ENCODE data around the gene DIRAS2. TPM values are rescaled to one million over a fixed set of nuclear protein-coding genes. Genes with fewer than 3 reads are reported as not detected.

DIRAS2 gene
- total RNA-seq, 1 experiment from 2014 or later = not detected

GRCh38 chr9:90629991-90630390 lies 12.6 kb downstream of the DIRAS2 start:
- intact Hi-C loops (cut with micrococcal nuclease) = no loop called here

GRCh38 chr9:90629354-90629753 lies 13.3 kb downstream of the DIRAS2 start:
- Histone ChIP-seq H4K20me1 (ENCODE audit: low read length) (no peaks in the 10 kb centered on the region), H3K4me2 (ENCODE audit: low read length) (no peak overlapping the region), H3K9ac (ENCODE audit: low read length) (no peak overlapping the region), H3K27me3 (ENCODE audit: low read length) (peaks cover 22% of the 10 kb centered on the region; the same call in 1 of the 2 replicates), H2AFZ (ENCODE audit: low read length) (no peak overlapping the region), H3K27ac (ENCODE audit: low read length) (no peak overlapping the region), H3K36me3 (ENCODE audit: low read depth, low read length) (no peaks in the 10 kb centered on the region), H3K79me2 (ENCODE audit: low read length) (no peaks in the 10 kb centered on the region), H3K9me3 (ENCODE audit: low read length) (no peaks in the 10 kb centered on the region), H3K4me3 (ENCODE audit: low read length) (no peak overlapping the region), H3K4me1 (ENCODE audit: insufficient read depth, low read length) (no peaks in the 10 kb centered on the region), H3F3A (ENCODE audit: low read length, unreplicated experiment) (no peaks in the 10 kb centered on the region), H3K9me2 (replicated peaks; ENCODE audit: low read length) (no peaks in the 10 kb centered on the region)
- POLR2A ChIA-PET (ENCODE audit: unreplicated experiment) = no interaction called here
- no peak for TF ChIP-seq EZH2phosphoT487 (IDR thresholded peaks at IDR 0.05; ENCODE audit: borderline replicate concordance, low read length)
- no peak for TF ChIP-seq CTCF (conservative IDR thresholded peaks at IDR 0.05; ENCODE audit: low read depth, low read length)
- TF ChIP-seq EZH2 (IDR thresholded peaks at IDR 0.05; ENCODE audit: low read length, unreplicated experiment) = no peak
- DNase-seq (no peak), ATAC-seq (no peak)
- BruUV-seq (replicated peaks) = no TSS peak
- CTCF ChIA-PET = no interaction called here
- intact Hi-C loops (cut with micrococcal nuclease) = no loop called here

More at GRCh38 chr9:90629991-90630390, 12.6 kb downstream of the DIRAS2 start:
- Histone ChIP-seq H3K36me3 (ENCODE audit: low read depth, low read length) (no peaks in the 10 kb centered on the region), H3K4me1 (ENCODE audit: insufficient read depth, low read length) (no peaks in the 10 kb centered on the region), H3K9ac (ENCODE audit: low read length) (no peak overlapping the region), H3K27me3 (ENCODE audit: low read length) (peaks cover 20% of the 10 kb centered on the region; the same call in 1 of the 2 replicates), H3K4me2 (ENCODE audit: low read length) (no peak overlapping the region), H3K27ac (ENCODE audit: low read length) (no peak overlapping the region), H3K9me3 (ENCODE audit: low read length) (no peaks in the 10 kb centered on the region), H3K9me2 (replicated peaks; ENCODE audit: low read length) (no peaks in the 10 kb centered on the region), H2AFZ (ENCODE audit: low read length) (no peak overlapping the region), H4K20me1 (ENCODE audit: low read length) (no peaks in the 10 kb centered on the region), H3K79me2 (ENCODE audit: low read length) (no peaks in the 10 kb centered on the region), H3K4me3 (ENCODE audit: low read length) (no peak overlapping the region), H3F3A (ENCODE audit: low read length, unreplicated experiment) (no peaks in the 10 kb centered on the region)
- ChIA-PET CTCF (no interaction called here), POLR2A (ENCODE audit: unreplicated experiment) (no interaction called here)
- ATAC-seq = no peak
- DNase-seq = no peak
- BruUV-seq (replicated peaks) = no TSS peak
- TF ChIP-seq CTCF (conservative IDR thresholded peaks at IDR 0.05; ENCODE audit: low read depth, low read length) = no peak
- no peak for TF ChIP-seq EZH2 (IDR thresholded peaks at IDR 0.05; ENCODE audit: low read length, unreplicated experiment)
- TF ChIP-seq EZH2phosphoT487 (IDR thresholded peaks at IDR 0.05; ENCODE audit: borderline replicate concordance, low read length) = no peak

GRCh38 chr9:90616806-90617205 lies 25.8 kb downstream of the DIRAS2 start:
- no peak overlapping the region for H2AFZ ChIP-seq (ENCODE audit: low read length)
- no peaks in the 10 kb centered on the region for H3K9me3 ChIP-seq (ENCODE audit: low read length)
- no peak overlapping the region for H3K27ac ChIP-seq (ENCODE audit: low read length)
- ChIA-PET CTCF (no interaction called here), POLR2A (ENCODE audit: unreplicated experiment) (no interaction called here)
- H4K20me1 ChIP-seq (ENCODE audit: low read length) = no peaks in the 10 kb centered on the region
- H3K4me1 ChIP-seq (ENCODE audit: insufficient read depth, low read length) = no peaks in the 10 kb centered on the region
- H3K79me2 ChIP-seq (ENCODE audit: low read length) = no peaks in the 10 kb centered on the region
- DNase-seq = no peak
- TF ChIP-seq CTCF (conservative IDR thresholded peaks at IDR 0.05; ENCODE audit: low read depth, low read length) (no peak), EZH2phosphoT487 (IDR thresholded peaks at IDR 0.05; ENCODE audit: borderline replicate concordance, low read length) (no peak), EZH2 (IDR thresholded peaks at IDR 0.05; ENCODE audit: low read length, unreplicated experiment) (no peak)
- H3K9me2 ChIP-seq (replicated peaks; ENCODE audit: low read length) = no peaks in the 10 kb centered on the region
- H3K4me3 ChIP-seq (ENCODE audit: low read length) = no peak overlapping the region
- H3K4me2 ChIP-seq (ENCODE audit: low read length) = no peak overlapping the region
- no peak overlapping the region for H3K9ac ChIP-seq (ENCODE audit: low read length)
- H3K27me3 ChIP-seq (ENCODE audit: low read length) = peaks cover 6% of the 10 kb centered on the region; the same call in 1 of the 2 replicates
- intact Hi-C loops (cut with micrococcal nuclease) = no loop called here
- no peaks in the 10 kb centered on the region for H3K36me3 ChIP-seq (ENCODE audit: low read depth, low read length)
- BruUV-seq (replicated peaks) = no TSS peak
- no peak for ATAC-seq
- no peaks in the 10 kb centered on the region for H3F3A ChIP-seq (ENCODE audit: low read length, unreplicated experiment)
